Nephron (organoid): ENCODE measurements around the gene MICAL3.
"Not testable (repeated sequence)": the region's sequence is repeated elsewhere in the genome, so short reads cannot be mapped to it uniquely, and the experiment has no call there.

Experiments
- H3K27ac Mint-ChIP-seq, 3 experiments: 2 replicates each; pipeline ENCODE4 v1.8.0; 2020; ENCODE audit warnings: mixed read lengths in 3 of 3, mild to moderate bottlenecking in 2 of 3, moderate library complexity in 1 of 3
- H3K27me3 Mint-ChIP-seq: 2 replicates; pipeline ENCODE4 v1.8.0; 2021; ENCODE audit warnings: low read depth, mild to moderate bottlenecking, moderate library complexity, mixed read lengths
- H3K36me3 Mint-ChIP-seq: 2 replicates; pipeline ENCODE4 v1.8.0; 2020; ENCODE audit warnings: low read depth, mixed read lengths
- H3K4me1 Mint-ChIP-seq: 2 replicates; pipeline ENCODE4 v1.8.0; 2020; ENCODE audit warnings: mixed read lengths
- H3K4me3 Mint-ChIP-seq, 3 experiments: 2 replicates each; pipeline ENCODE4 v1.8.0; 2020; ENCODE audit warnings: mild to moderate bottlenecking in 3 of 3, mixed read lengths in 3 of 3, moderate library complexity in 2 of 3
- H3K9me3 Mint-ChIP-seq: 2 replicates; pipeline ENCODE4 v1.8.0; 2020; ENCODE audit warnings: mixed read lengths
- TF ChIP-seq, protein P1 (sequence below), 3 experiments: fragments of 200-600 bp; sonication (generic); IDR thresholded peaks; one replicate each; pipeline ENCODE4 v1.5.0; 2021; ENCODE audit warnings: antibody characterized with exemption in 3 of 3; ENCODE audit not compliant: unreplicated experiment in 3 of 3

Gene MICAL3

DNA sequence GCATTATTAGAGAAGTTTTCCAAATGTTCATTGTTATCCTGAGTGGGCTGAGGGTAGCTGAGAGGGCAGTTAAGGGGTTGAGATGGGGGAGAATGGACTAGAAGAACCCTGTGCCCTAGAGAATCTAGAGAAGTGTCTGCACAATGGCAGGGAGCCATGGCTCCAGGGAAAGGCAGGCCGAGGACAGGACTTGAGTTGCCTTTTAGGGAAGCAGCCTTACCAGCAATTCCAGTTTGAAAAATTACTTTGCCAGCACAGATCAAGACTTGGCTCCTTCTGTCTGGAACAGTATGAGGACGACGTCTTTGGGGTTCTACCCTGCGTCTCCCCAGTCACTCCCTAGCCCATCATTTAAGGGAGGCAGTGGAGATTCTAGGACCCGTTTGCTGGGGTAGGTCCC is 25.7 kb upstream of the MICAL3 start:
- H3K4me3 Mint-ChIP-seq = no peak overlapping the region
- H3K27ac Mint-ChIP-seq = no peak overlapping the region
- peaks cover 3% of the 10 kb centered on the region for H3K4me1 Mint-ChIP-seq
- peaks cover 2% of the 10 kb centered on the region for H3K9me3 Mint-ChIP-seq
- TF ChIP-seq, protein P1, sequence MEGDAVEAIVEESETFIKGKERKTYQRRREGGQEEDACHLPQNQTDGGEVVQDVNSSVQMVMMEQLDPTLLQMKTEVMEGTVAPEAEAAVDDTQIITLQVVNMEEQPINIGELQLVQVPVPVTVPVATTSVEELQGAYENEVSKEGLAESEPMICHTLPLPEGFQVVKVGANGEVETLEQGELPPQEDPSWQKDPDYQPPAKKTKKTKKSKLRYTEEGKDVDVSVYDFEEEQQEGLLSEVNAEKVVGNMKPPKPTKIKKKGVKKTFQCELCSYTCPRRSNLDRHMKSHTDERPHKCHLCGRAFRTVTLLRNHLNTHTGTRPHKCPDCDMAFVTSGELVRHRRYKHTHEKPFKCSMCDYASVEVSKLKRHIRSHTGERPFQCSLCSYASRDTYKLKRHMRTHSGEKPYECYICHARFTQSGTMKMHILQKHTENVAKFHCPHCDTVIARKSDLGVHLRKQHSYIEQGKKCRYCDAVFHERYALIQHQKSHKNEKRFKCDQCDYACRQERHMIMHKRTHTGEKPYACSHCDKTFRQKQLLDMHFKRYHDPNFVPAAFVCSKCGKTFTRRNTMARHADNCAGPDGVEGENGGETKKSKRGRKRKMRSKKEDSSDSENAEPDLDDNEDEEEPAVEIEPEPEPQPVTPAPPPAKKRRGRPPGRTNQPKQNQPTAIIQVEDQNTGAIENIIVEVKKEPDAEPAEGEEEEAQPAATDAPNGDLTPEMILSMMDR (IDR thresholded peaks at IDR 0.05; ENCODE audit: unreplicated experiment in 3 of 3) = no peak
- H3K27me3 Mint-ChIP-seq = peaks cover 10% of the 10 kb centered on the region
- H3K36me3 Mint-ChIP-seq = no peaks in the 10 kb centered on the region

GRCh38 chr22:18048441-18048898 is 24.1 kb upstream of the MICAL3 start:
- no peak overlapping the region for H3K4me3 Mint-ChIP-seq
- H3K9me3 Mint-ChIP-seq = peaks cover 5% of the 10 kb centered on the region
- no peak overlapping the region for H3K27ac Mint-ChIP-seq
- H3K4me1 Mint-ChIP-seq = peaks cover 15% of the 10 kb centered on the region
- H3K27me3 Mint-ChIP-seq = peaks cover 13% of the 10 kb centered on the region
- no peaks in the 10 kb centered on the region for H3K36me3 Mint-ChIP-seq
- TF ChIP-seq, protein P1 (IDR thresholded peaks at IDR 0.05; ENCODE audit: unreplicated experiment in 3 of 3) = no peak

- Mint-ChIP-seq H3K27me3 (peaks cover 13% of the 10 kb centered on the region), H3K4me1 (peaks cover 15% of the 10 kb centered on the region), H3K9me3 (peaks cover 5% of the 10 kb centered on the region), H3K4me3 (no peak overlapping the region), H3K27ac (no peak overlapping the region), H3K36me3 (no peaks in the 10 kb centered on the region)
- TF ChIP-seq, protein P1 (IDR thresholded peaks at IDR 0.05; ENCODE audit: unreplicated experiment in 3 of 3) = no peak
Measured at GRCh38 chr22:18048041-18048440, 23.7 kb upstream of the MICAL3 start.

DNA sequence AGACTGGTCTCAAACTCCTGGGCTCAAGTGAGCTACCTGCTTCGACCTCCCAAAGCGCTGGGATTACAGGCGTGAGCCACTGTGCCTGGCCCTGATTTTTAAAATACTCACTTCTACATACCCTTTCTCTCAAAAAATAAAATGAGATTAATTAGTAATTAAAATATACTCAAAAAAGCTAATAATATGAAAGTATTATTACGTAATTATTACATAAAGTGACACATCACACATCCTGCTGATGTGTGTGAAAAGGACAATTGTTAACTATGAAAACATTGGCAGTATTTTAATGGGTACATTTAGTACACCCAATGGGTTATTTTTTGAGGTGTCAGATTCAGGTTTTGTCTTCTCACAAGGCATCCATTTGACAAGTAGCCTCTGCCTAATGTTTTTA is 21.4 kb upstream of the MICAL3 start:
- peaks cover 12% of the 10 kb centered on the region for H3K27me3 Mint-ChIP-seq
- H3K4me3 Mint-ChIP-seq = no peak overlapping the region
- no peaks in the 10 kb centered on the region for H3K36me3 Mint-ChIP-seq
- H3K9me3 Mint-ChIP-seq = peaks cover 2% of the 10 kb centered on the region
- no peak overlapping the region for H3K27ac Mint-ChIP-seq
- TF ChIP-seq, protein P1 (IDR thresholded peaks at IDR 0.05; ENCODE audit: unreplicated experiment in 3 of 3) = no peak
- H3K4me1 Mint-ChIP-seq = peaks cover 15% of the 10 kb centered on the region

GRCh38 chr22:18044548-18045271 is 20.3 kb upstream of the MICAL3 start:
- H3K4me3 Mint-ChIP-seq = no peak overlapping the region
- peaks cover 15% of the 10 kb centered on the region for H3K4me1 Mint-ChIP-seq
- TF ChIP-seq, protein P1 (IDR thresholded peaks at IDR 0.05; ENCODE audit: unreplicated experiment in 3 of 3) = no peak
- H3K9me3 Mint-ChIP-seq = peaks cover 5% of the 10 kb centered on the region
- H3K36me3 Mint-ChIP-seq = no peaks in the 10 kb centered on the region
- no peak overlapping the region for H3K27ac Mint-ChIP-seq
- H3K27me3 Mint-ChIP-seq = peaks cover 12% of the 10 kb centered on the region

- H3K9me3 Mint-ChIP-seq = peaks cover 8% of the 10 kb centered on the region
- no peaks in the 10 kb centered on the region for H3K36me3 Mint-ChIP-seq
- H3K4me3 Mint-ChIP-seq = no peak overlapping the region
- no peak overlapping the region for H3K27ac Mint-ChIP-seq
- peaks cover 15% of the 10 kb centered on the region for H3K4me1 Mint-ChIP-seq
- peaks cover 17% of the 10 kb centered on the region for H3K27me3 Mint-ChIP-seq
- TF ChIP-seq, protein P1 (IDR thresholded peaks at IDR 0.05; ENCODE audit: unreplicated experiment in 3 of 3) = no peak
Measured at GRCh38 chr22:18042685-18043084, 18.3 kb upstream of the MICAL3 start.

- not testable (repeated sequence) for H3K4me3 Mint-ChIP-seq, H3K27ac Mint-ChIP-seq, H3K9me3 Mint-ChIP-seq, H3K36me3 Mint-ChIP-seq
- H3K4me1 Mint-ChIP-seq = peaks cover 23% of the 10 kb centered on the region
- peaks cover 17% of the 10 kb centered on the region for H3K27me3 Mint-ChIP-seq
Measured at GRCh38 chr22:18040898-18041297, 16.5 kb upstream of the MICAL3 start.
